Mucosa of rectum (tissue), 2 donors: Measurements from ENCODE around the gene SLC41A3.

ENCODE experiments used
- H3K27ac ChIP-seq, 2 donors: one replicate each; pipeline ENCODE4 v1.7.0; 2013; ENCODE audit warnings: inconsistent platforms in 2 of 2, low read depth in 2 of 2, low read length in 2 of 2
- H3K27me3 ChIP-seq, 2 donors: one replicate each; pipeline ENCODE4 v1.7.0; 2013; ENCODE audit warnings: low read length in 2 of 2; ENCODE audit not compliant: control insufficient read depth in 2 of 2, insufficient read depth in 2 of 2
- H3K36me3 ChIP-seq, 2 donors: one replicate each; pipeline ENCODE4 v1.7.0; 2013; ENCODE audit warnings: low read length in 2 of 2; ENCODE audit not compliant: control insufficient read depth in 2 of 2, insufficient read depth in 2 of 2
- H3K4me1 ChIP-seq, 2 donors: one replicate each; pipeline ENCODE4 v1.7.0; 2013; ENCODE audit warnings: low read length in 2 of 2, mild to moderate bottlenecking in 1 of 2; ENCODE audit not compliant: control insufficient read depth in 2 of 2, insufficient read depth in 2 of 2
- H3K4me3 ChIP-seq, 2 donors: one replicate each; pipeline ENCODE4 v1.7.0; 2013; ENCODE audit warnings: low read length in 2 of 2
- H3K9ac ChIP-seq, 2 donors: one replicate each; pipeline ENCODE4 v1.7.0; 2013; ENCODE audit warnings: low read length in 2 of 2, low read depth in 1 of 2, mild to moderate bottlenecking in 1 of 2
- H3K9me3 ChIP-seq, 2 donors: one replicate each; pipeline ENCODE4 v1.7.0; 2013; ENCODE audit warnings: low read length in 2 of 2; ENCODE audit not compliant: control insufficient read depth in 2 of 2
- donor health status: healthy.
- donor health status: Normal muscosa, but diverticular disease.

The SLC41A3 gene

GRCh38 chr3:126111566-126112475 lies 27.9 kb upstream of the SLC41A3 start:
- H3K4me3 ChIP-seq: no peak overlapping the region
- no peak overlapping the region for H3K9ac ChIP-seq
- H3K36me3 ChIP-seq: no peaks in the 10 kb centered on the region
- H3K27ac ChIP-seq: no peak overlapping the region
- no peaks in the 10 kb centered on the region for H3K9me3 ChIP-seq
- no peaks in the 10 kb centered on the region for H3K4me1 ChIP-seq
- H3K27me3 ChIP-seq: no peaks in the 10 kb centered on the region

- Histone ChIP-seq H3K9me3 (no peaks in the 10 kb centered on the region), H3K36me3 (no peaks in the 10 kb centered on the region), H3K9ac (no peak overlapping the region)
These were observed 27.2 kb upstream of the SLC41A3 start for GRCh38 chr3:126111126-126111551.

GRCh38 chr3:126110431-126111125 lies 26.7 kb upstream of the SLC41A3 start:
- Histone ChIP-seq H3K9me3 (no peaks in the 10 kb centered on the region), H3K4me1 (no peaks in the 10 kb centered on the region), H3K27ac (no peak overlapping the region), H3K9ac (no peak overlapping the region), H3K27me3 (no peaks in the 10 kb centered on the region), H3K36me3 (no peaks in the 10 kb centered on the region), H3K4me3 (no peak overlapping the region)

More at GRCh38 chr3:126111126-126111551, 27.2 kb upstream of the SLC41A3 start:
- no peak overlapping the region for H3K27ac ChIP-seq
- no peak overlapping the region for H3K4me3 ChIP-seq
- H3K27me3 ChIP-seq: no peaks in the 10 kb centered on the region
- H3K4me1 ChIP-seq: no peaks in the 10 kb centered on the region

- Histone ChIP-seq H3K27ac (no peak overlapping the region), H3K36me3 (no peaks in the 10 kb centered on the region), H3K4me1 (no peaks in the 10 kb centered on the region)
These were observed 25.9 kb upstream of the SLC41A3 start for GRCh38 chr3:126109880-126110235.

GRCh38 chr3:126109146-126109879 lies 25.4 kb upstream of the SLC41A3 start:
- no peaks in the 10 kb centered on the region for H3K36me3 ChIP-seq

More at GRCh38 chr3:126109880-126110235, 25.9 kb upstream of the SLC41A3 start:
- Histone ChIP-seq H3K9me3 (no peaks in the 10 kb centered on the region), H3K4me3 (no peak overlapping the region), H3K27me3 (no peaks in the 10 kb centered on the region), H3K9ac (no peak overlapping the region)

GRCh38 chr3:126108676-126109050 lies 24.7 kb upstream of the SLC41A3 start:
- Histone ChIP-seq H3K9me3 (no peaks in the 10 kb centered on the region), H3K9ac (no peak overlapping the region), H3K27me3 (no peaks in the 10 kb centered on the region), H3K27ac (no peak overlapping the region), H3K36me3 (no peaks in the 10 kb centered on the region), H3K4me3 (no peak overlapping the region), H3K4me1 (no peaks in the 10 kb centered on the region)

More at GRCh38 chr3:126109146-126109879, 25.4 kb upstream of the SLC41A3 start:
- H3K27me3 ChIP-seq: no peaks in the 10 kb centered on the region
- H3K4me3 ChIP-seq: no peak overlapping the region
- no peaks in the 10 kb centered on the region for H3K4me1 ChIP-seq
- H3K27ac ChIP-seq: no peak overlapping the region
- H3K9ac ChIP-seq: no peak overlapping the region
- H3K9me3 ChIP-seq: no peaks in the 10 kb centered on the region

DNA sequence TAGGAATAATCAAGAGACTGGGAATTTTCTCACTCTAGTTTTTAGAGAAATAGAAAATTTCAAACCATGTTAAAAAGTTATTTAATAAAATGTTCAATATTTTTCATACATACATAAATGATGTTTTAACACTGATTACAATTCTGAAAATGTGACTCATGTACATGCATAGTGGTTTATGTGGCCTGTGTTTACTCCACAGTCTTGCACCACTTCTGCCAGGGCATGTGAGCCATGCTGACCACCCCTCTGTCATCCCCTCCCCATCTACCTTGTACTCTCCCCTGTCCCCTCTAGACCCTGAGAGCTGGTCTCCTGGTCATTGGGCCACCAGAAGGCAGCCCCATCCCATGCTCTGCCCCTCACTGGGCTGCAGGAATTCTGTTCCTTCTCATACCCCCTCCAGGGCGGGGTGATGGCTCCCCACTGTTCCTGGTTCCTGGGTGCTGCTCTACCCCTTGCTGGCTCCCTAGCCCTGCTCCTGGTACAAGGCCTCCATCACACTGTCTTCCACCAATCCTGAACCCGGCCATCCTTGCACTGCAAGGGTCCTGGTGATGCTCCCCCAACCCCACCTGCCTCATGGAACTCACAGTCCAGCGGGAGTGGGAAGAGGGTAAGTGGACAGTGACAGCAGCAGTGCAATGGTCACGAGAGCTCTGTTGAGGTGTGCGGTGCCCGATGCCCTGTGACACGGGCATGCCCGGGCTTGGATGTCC lies 24.2 kb upstream of the SLC41A3 start:
- Histone ChIP-seq H3K4me3 (no peak overlapping the region), H3K27ac (no peak overlapping the region), H3K27me3 (no peaks in the 10 kb centered on the region), H3K4me1 (peaks cover 0 to under 1% of the 10 kb centered on the region in 2 donors), H3K36me3 (no peaks in the 10 kb centered on the region), H3K9ac (no peak overlapping the region), H3K9me3 (no peaks in the 10 kb centered on the region)

- no peak overlapping the region for H3K4me3 ChIP-seq
- H3K4me1 ChIP-seq: peaks cover 0 to 5% of the 10 kb centered on the region in 2 donors
- H3K9me3 ChIP-seq: no peaks in the 10 kb centered on the region
- H3K27me3 ChIP-seq: no peaks in the 10 kb centered on the region
- no peaks in the 10 kb centered on the region for H3K36me3 ChIP-seq
- no peak overlapping the region for H3K9ac ChIP-seq
- H3K27ac ChIP-seq: no peak overlapping the region
These were observed 23.4 kb upstream of the SLC41A3 start for GRCh38 chr3:126107203-126107939.
